T-helper 2 cell treated with Interferon-gamma antibody and Interleukin-4, amounts not matched to agents 100 ng/mL and 5 ng/mL, for 36 hours (primary cell): ENCODE results near the gene ITGB8. TPM values are rescaled to one million over a fixed set of nuclear protein-coding genes. Genes with fewer than 3 reads are reported as not detected.

Source experiments
- intact Hi-C: fragments of 100-400 bp; cut with micrococcal nuclease; formaldehyde crosslinking; loops from one replicate; pipeline ENCODE4 v1.15.1; 2023
- total RNA-seq: library from RNA; stranded (reverse); gene quantifications from 2 replicates; pipeline ENCODE4 v1.2.3, GENCODE V29; 2022

Gene ITGB8
- total RNA-seq, 1 donor from 2014 or later: not detected

DNA sequence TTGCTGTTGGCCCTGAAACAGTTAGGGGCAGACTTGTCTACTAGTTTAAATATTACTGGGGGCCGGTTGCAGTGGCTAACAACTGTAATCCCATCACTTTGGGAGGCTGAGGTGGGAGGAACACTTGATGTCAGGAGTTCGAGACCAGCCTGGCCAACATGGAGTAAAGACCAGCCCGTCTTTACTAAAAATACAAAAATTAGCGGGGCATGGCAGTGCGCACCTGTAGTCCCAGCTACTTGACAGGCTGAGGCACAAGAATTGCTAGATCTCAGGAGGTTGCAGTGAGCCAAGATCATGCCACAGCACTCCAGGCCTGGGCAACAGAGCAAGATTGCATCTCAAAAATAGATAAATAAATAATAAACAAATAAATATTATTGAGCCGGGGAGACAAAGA lies 7.6 kb downstream of the ITGB8 start:
- intact Hi-C loops: loop anchor here (10.0 kb wide), 1 partner anchor 633 kb away; the partner anchor contains the start of gene POLR1F

DNA sequence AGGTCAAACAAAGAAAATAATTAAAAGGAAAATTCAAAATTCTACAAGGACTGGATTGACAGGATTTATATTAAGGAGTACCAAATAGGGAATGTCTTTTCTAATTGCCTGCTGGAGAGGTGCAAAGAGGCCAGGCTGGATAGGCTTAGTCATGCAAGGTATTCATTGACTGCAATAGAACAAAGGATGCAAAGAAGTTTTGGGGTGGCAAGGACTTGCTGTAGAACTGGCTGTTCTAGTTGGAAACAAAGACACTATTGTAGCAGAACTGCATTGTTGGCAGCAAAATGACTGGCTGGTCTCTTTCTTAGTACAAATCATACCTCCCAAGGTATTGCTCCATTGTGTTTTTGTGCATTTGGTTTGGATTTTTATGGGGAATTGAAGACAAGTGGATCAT lies 10.1 kb downstream of the ITGB8 start:
- intact Hi-C loops: no loop called here

GRCh38 chr7:20343205-20343604 lies 12.5 kb downstream of the ITGB8 start:
- intact Hi-C loops: no loop called here

DNA sequence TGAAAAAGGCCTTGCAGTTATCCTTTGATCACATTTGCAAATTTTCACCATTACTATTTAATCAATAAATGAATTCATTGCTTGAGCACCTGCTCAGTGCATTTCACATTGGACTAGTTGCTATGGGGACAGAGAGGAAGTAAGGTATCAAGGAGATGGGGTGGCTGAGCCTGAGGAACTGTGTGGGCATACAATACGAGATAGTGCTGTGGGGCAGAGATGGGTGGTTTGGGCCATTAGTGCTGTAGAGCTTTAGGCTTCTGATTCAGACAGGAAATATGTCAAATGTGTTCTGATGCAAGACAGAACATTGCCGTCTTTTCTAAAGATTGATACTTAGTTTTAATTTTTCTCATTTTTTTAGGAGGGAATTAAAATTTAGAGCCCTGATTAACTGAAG lies 13.2 kb downstream of the ITGB8 start:
- intact Hi-C loops: no loop called here

DNA sequence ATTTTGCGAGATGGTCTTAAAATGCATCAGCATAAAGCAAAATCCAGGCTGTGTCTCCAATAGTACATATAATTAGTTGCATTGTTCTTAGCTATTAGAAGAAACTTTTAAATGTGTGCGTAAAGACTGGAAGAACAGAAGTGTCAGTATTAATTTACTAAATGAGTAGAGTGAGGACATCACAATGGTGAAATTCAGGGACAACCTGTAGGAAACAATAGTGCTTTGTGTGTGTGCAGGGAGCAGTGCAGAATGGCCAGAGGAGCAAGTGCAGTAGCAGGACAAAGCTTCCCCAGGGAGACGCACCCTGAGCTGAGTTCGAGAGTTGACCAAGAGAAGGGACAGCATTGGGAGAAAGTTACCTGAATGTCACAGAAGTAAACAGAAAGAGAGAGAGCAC lies 13.7 kb downstream of the ITGB8 start:
- intact Hi-C loops: no loop called here

- intact Hi-C loops: no loop called here
Measured at GRCh38 chr7:20346577-20346976, 15.9 kb downstream of the ITGB8 start.

GRCh38 chr7:20347680-20348079 lies 17.0 kb downstream of the ITGB8 start:
- intact Hi-C loops: no loop called here

DNA sequence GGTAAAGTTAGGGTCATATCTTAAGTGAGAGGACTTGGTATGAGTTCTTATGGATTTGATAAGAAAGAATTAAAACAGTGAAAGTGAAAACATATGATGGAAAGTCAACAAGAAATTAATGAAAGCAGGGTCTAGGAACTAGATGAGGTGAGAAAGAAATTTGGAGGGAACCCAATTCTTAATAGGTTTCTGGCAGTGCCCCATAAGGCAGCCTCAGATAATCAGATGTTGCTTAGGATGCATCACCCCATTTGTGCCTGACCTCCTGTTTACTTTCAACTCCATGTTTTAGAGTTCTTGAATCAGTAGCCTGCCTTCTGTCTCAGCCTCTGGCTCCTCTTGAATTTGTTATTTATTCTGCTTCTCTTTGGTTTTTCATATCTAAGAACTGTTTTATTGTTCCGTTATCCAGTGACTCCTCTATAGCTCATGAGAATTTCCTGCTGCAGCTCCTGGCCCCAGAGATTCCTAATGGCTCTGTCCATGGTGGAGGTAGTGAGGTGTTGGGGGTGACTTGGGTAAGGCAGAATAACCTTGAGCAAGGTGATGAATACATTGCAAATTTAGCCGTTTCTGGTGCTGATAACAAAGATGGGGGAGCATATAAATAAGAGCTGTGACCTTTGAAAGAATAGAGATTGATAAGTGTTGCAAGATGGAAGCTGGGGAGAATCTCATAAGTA lies 17.6 kb downstream of the ITGB8 start:
- intact Hi-C loops: no loop called here

DNA sequence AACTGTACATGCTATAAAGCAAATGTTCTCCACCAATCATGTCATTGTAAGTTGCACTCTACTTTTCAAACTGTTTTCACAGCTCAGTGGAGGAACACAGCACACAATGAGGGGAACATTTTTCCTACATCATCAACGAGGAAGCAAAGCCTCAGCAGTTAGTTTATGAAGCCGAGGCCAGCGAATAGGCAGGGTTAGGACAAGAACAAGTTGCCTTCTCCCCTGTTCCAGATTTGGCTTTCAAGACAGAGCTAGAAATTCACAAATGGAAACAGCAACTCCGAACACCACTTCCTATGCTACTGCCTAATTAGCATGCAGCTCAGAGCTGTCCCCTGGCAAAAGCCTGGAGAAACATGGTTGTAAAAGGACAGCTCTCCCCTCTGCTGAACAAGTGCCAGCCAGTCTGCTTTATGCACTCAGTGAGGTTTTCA lies 19.8 kb downstream of the ITGB8 start:
- intact Hi-C loops: no loop called here

GRCh38 chr7:20350996-20351692 lies 20.4 kb downstream of the ITGB8 start:
- intact Hi-C loops: no loop called here

GRCh38 chr7:20351901-20352300 lies 21.2 kb downstream of the ITGB8 start:
- intact Hi-C loops: no loop called here

DNA sequence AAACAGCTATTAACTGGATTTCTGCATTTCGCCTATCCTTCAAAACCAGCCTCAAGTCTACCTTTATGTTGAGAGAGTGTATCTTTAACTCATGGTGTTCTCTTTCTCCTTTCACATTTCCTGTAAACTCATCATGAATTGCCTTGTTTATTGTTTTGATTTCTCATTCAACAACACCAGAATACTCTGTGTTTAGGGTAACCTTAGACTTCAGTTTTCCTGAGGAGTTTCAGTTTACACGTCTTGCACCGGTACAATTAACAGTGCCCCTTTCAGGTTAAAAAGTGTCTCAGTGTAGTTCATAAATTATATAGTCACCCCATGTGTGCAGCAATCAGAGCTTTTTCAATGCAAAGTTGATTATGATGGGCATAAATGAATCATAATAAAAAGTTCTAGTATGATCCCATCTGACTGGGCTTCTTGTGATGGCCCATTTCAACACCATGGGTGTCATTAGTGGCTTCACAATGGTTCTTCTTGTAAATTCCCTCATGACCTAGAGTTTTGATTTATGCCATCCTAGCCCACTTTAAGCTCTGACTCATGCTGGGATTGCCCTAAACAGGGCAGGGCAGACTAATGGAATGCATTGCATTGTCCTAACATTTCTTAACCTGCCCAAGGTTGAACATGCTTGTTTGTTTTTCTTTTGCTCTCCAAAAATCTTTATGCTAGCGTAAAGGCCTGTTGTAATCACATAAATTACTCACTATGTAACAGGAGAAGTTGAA lies 22.0 kb downstream of the ITGB8 start:
- intact Hi-C loops: no loop called here

DNA sequence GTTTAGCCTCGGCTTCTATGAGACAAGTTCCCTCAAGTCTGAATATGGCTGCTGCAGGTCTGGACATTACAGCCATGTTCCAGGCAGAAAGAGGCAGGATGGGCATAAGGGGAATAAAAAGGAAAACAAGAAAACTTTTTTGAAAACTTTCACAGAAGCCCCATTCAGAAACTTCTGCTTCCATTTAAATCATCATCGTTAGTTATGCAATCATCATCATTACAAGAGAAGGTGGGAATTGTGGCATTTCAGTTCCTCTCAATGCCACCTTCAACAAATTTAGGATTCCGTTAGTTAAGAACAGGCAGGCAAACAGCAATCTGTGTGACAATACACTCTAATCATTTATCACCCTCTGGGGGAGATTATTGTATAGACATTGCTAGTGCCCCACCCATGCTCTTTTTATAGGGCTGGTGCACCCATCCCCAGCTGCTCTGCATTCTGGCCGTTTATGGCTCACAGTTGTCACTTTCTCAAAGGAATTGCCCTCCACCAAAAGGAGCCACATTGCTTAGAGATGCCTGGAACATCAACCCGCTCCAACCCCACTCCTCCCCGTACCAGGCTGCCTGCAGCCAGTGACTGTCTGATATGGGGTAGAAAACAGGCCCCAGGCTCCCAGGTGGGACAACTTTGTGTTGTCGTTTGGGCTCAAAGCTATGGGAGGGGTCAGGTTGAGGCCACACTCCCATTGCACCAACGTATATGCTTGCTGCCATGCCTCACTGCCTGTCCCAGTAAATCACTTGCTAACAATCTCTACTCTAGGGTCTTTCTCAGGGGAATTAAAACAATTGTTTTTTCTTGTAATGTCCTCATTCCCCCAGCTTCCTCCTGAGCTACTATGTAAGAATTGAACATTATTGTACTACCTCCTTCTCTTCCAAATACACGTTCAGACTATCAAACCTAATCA lies 24.2 kb downstream of the ITGB8 start:
- intact Hi-C loops: no loop called here

- intact Hi-C loops: no loop called here
Measured at GRCh38 chr7:20358106-20358505, 27.4 kb downstream of the ITGB8 start.

GRCh38 chr7:20358762-20359282 lies 28.1 kb downstream of the ITGB8 start:
- intact Hi-C loops: no loop called here

GRCh38 chr7:20359341-20359963 lies 28.8 kb downstream of the ITGB8 start:
- intact Hi-C loops: no loop called here

GRCh38 chr7:20362574-20363253 lies 32.0 kb downstream of the ITGB8 start:
- intact Hi-C loops: no loop called here

DNA sequence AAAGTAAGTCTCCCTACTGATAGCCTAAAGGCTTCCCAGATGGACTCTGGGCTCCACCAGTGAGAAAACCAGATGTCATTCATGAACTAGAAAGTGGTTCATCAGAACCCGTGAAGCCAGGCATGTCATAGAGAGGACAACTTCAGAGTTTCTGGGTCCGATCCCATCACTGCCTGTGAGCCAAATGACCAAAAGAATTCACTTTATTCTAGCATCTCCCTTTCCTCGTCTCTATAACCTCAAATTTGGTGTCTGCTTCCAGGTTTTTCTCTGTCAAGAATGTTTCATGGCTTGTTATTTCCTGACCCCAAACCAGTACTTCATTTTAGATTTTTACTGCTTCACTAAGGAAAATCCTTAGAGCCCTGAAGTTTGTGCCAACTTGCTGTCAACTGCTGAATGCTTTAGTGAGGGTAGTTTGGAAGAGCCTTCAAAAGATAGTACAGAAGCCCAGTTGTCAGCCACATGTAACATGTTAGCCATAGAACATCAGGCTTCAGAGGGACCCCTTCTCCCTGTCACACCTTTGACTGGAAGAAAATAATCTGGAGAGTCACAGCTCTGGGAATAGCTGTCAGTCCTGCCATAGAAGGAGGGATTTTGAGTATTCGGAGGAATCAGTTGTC lies 34.0 kb downstream of the ITGB8 start:
- intact Hi-C loops: no loop called here

DNA sequence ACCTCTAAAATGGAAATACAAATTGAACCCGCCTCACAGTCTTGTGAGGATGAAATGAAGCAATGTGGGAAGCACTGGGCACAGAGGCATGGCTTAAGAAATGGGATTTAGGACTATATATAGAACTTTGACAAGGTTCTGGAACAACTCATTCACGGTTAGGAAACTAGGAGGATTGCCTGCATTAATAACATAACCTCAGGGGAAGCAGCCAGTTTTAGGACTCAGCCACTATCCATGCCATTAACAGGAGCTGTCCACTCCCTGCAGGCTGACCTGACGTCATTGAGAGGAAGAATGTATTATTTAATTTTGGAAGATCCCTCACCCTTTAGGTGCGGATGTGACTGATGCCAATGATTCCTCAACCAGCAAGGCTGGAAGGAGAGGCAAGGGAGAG lies 34.8 kb downstream of the ITGB8 start:
- intact Hi-C loops: no loop called here

DNA sequence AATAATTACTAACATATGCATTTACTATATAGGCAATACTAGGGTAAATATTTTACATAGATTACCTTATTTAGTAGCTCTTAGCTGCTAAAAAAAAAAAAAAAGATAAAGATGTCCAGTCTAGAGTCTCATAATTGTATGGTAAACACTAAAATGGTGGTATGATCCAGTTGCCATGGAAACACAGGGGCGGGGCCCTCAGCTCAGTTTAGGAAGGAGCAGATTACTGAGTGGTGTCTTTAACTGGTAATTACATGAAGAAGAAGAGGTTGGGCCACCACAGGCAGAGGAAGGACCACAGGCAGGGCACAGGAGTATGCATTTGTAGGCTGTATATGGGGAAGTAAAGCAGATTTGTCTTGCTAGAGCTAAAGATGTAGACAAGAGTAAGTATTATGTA lies 43.7 kb downstream of the ITGB8 start:
- intact Hi-C loops: no loop called here
